ENCODE results near the gene OR7G2. TPM values are rescaled to one million over a fixed set of nuclear protein-coding genes. Genes with fewer than 3 reads are reported as not detected.
"Not testable (repeated sequence)": the region's sequence is repeated elsewhere in the genome, so short reads cannot be mapped to it uniquely, and the experiment has no call there.

Gene OR7G2
- total RNA-seq, 2 donors from 2014 or later = not detected

DNA sequence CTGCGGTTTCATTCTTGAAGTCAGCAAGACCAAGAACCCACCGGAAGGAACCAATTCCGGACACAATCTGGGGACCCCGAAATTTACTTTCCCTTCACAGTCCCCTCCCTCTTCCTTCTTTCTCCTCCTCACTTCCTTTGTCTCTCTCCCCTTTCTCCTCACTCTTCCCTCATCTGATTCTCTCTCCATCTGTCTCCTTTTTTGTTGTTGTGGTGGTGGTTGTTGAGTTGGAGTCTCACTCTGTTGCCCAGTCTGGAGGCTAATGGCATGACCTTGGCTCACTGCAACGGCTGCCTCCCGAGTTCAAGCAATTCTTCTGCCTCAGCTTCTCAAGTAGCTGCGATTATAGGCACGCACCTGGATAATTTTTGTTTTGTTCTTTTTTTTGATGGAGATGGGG, 53.1 kb downstream of the OR7G2 start:
- no peak overlapping the region for H3K9ac ChIP-seq (ENCODE audit: low read depth in 2 of 2, low read length in 2 of 2)
- H3K4me3 ChIP-seq = no peak overlapping the region

DNA sequence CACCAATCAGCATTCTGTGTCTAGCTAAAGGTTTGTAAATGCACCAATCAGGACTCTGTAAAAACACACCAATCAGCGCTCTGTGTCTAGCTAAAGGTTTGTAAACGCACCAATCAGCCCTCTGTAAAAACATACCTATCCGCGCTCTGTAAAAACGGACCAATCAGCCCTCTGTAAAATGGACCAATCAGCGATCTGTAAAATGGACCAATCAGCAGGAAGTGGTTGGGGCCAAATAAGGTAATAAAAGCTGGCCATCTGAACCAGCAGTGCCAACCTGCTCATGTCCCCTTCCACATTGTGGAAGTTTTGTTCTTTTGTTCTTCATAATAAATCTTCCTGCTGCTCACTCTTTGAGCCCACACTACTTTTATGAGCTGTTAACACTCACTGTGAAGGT, 53.6 kb downstream of the OR7G2 start:
- H3K27ac ChIP-seq; H3K9me3 ChIP-seq; intact Hi-C loops (cut with DNase I); H3K9ac ChIP-seq (ENCODE audit: low read depth in 2 of 2, low read length in 2 of 2); H3K27me3 ChIP-seq; DNase-seq; H3K4me1 ChIP-seq; H3K4me3 ChIP-seq; H3K36me3 ChIP-seq: not testable (repeated sequence)

More for the DNA sequence above, 53.1 kb downstream of the OR7G2 start:
- Histone ChIP-seq H3K36me3 (no peaks in the 10 kb centered on the region), H3K9me3 (no peaks in the 10 kb centered on the region), H3K27ac (no peak overlapping the region), H3K4me1 (no peaks in the 10 kb centered on the region), H3K27me3 (no peaks in the 10 kb centered on the region)
- DNase-seq = no peak
- intact Hi-C loops (cut with DNase I) = no loop called here
- TF ChIP-seq, protein P1, sequence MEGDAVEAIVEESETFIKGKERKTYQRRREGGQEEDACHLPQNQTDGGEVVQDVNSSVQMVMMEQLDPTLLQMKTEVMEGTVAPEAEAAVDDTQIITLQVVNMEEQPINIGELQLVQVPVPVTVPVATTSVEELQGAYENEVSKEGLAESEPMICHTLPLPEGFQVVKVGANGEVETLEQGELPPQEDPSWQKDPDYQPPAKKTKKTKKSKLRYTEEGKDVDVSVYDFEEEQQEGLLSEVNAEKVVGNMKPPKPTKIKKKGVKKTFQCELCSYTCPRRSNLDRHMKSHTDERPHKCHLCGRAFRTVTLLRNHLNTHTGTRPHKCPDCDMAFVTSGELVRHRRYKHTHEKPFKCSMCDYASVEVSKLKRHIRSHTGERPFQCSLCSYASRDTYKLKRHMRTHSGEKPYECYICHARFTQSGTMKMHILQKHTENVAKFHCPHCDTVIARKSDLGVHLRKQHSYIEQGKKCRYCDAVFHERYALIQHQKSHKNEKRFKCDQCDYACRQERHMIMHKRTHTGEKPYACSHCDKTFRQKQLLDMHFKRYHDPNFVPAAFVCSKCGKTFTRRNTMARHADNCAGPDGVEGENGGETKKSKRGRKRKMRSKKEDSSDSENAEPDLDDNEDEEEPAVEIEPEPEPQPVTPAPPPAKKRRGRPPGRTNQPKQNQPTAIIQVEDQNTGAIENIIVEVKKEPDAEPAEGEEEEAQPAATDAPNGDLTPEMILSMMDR (IDR thresholded peaks at IDR 0.05) = no peak

DNA sequence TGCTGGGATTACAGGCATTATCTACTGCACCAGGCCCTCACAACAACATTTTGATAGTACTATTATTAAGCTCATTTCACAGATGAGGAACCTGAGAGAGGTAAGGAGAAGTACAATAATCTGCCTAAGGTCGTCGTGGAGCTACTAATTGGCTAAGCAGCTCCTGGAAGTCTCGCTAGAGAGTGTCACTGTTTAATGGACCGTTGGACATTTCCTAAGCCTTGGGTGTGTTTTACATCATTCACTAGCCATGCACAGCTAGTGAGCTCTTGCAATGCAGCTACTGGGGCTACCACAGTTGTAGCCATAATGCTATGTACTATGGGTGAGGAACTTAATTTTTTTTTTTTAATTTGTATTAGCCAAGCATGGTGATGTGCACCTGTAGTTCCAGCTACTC, 54.4 kb downstream of the OR7G2 start:
- intact Hi-C loops (cut with DNase I) = no loop called here
- Histone ChIP-seq H3K4me1 (no peaks in the 10 kb centered on the region), H3K9me3 (no peaks in the 10 kb centered on the region), H3K27ac (no peak overlapping the region), H3K36me3 (no peaks in the 10 kb centered on the region), H3K4me3 (no peak overlapping the region), H3K27me3 (no peaks in the 10 kb centered on the region), H3K9ac (ENCODE audit: low read depth in 2 of 2, low read length in 2 of 2) (no peak overlapping the region)
- no peak for DNase-seq
- TF ChIP-seq, protein P1 (IDR thresholded peaks at IDR 0.05) = no peak

Other genes starting within 250 kb of the OR7G2 start
- under 1 TPM in 1 of 2 donors, not detected in 1; 0.02 TPM for gene MUC16, start 97.1 kb downstream of the OR7G2 start, total RNA-seq
- gene OR1M1, start 20.4 kb downstream of the OR7G2 start, total RNA-seq = not detected
- not detected for gene OR7G1, start 8.3 kb upstream of the OR7G2 start, total RNA-seq
- not detected for gene OR7G3, start 19.5 kb upstream of the OR7G2 start, total RNA-seq
- 10 to 100 TPM; 25.5 to 28.5 TPM for gene ZNF317, start 32.9 kb upstream of the OR7G2 start, total RNA-seq
- gene OR7D2, start 71.5 kb upstream of the OR7G2 start, total RNA-seq = under 1 TPM; 0.07 to 0.08 TPM
- gene OR7D4, start 112.1 kb upstream of the OR7G2 start, total RNA-seq = not detected
- gene OR7E24, start 143.5 kb upstream of the OR7G2 start, total RNA-seq = not detected
- gene ZNF699, start 202.4 kb upstream of the OR7G2 start, total RNA-seq = 1 to 10 TPM; 3.1 to 4.1 TPM
- 1 to 10 TPM; 7.7 to 7.8 TPM for gene ZNF559, start 216.7 kb upstream of the OR7G2 start, total RNA-seq